Activated naive CD8-positive, alpha-beta T cell (primary cell): ENCODE data around the gene RAB20.
"Not testable (repeated sequence)": the region's sequence is repeated elsewhere in the genome, so short reads cannot be mapped to it uniquely, and the experiment has no call there.

Experiments used
- H3K27ac Mint-ChIP-seq: one replicate; pipeline ENCODE4 v1.8.0; 2021; ENCODE audit warnings: mixed read lengths
- H3K27me3 Mint-ChIP-seq: one replicate; pipeline ENCODE4 v1.8.0; 2021; ENCODE audit warnings: mixed read lengths
- H3K36me3 Mint-ChIP-seq: one replicate; pipeline ENCODE4 v1.8.0; 2021; ENCODE audit warnings: mixed read lengths
- H3K4me1 Mint-ChIP-seq: one replicate; pipeline ENCODE4 v1.8.0; 2021; ENCODE audit warnings: low read depth, mixed read lengths
- H3K4me3 Mint-ChIP-seq: one replicate; pipeline ENCODE4 v1.8.0; 2021; ENCODE audit warnings: mild to moderate bottlenecking, mixed read lengths
- H3K9me3 Mint-ChIP-seq: one replicate; pipeline ENCODE4 v1.8.0; 2021; ENCODE audit warnings: low read depth, mixed read lengths

Gene RAB20

GRCh38 chr13:110582421-110582954, 21.0 kb upstream of the RAB20 start:
- Mint-ChIP-seq H3K27ac (no peak overlapping the region), H3K4me1 (no peaks in the 10 kb centered on the region), H3K9me3 (no peaks in the 10 kb centered on the region), H3K36me3 (no peaks in the 10 kb centered on the region), H3K27me3 (peaks cover 12% of the 10 kb centered on the region), H3K4me3 (no peak overlapping the region)

- H3K27me3 Mint-ChIP-seq: peaks cover 14% of the 10 kb centered on the region
- H3K36me3 Mint-ChIP-seq: no peaks in the 10 kb centered on the region
- no peak overlapping the region for H3K27ac Mint-ChIP-seq
- H3K9me3 Mint-ChIP-seq: no peaks in the 10 kb centered on the region
- no peak overlapping the region for H3K4me3 Mint-ChIP-seq
- H3K4me1 Mint-ChIP-seq: no peaks in the 10 kb centered on the region
Observed at GRCh38 chr13:110581506-110582185, 20.1 kb upstream of the RAB20 start.

- Mint-ChIP-seq H3K9me3 (no peaks in the 10 kb centered on the region), H3K4me3 (no peak overlapping the region), H3K27ac (no peak overlapping the region), H3K36me3 (no peaks in the 10 kb centered on the region), H3K4me1 (peaks cover 3% of the 10 kb centered on the region), H3K27me3 (peaks cover 11% of the 10 kb centered on the region)
Observed at GRCh38 chr13:110580800-110581199, 19.3 kb upstream of the RAB20 start.

- Mint-ChIP-seq H3K4me1 (peaks cover 8% of the 10 kb centered on the region), H3K27ac (no peak overlapping the region), H3K9me3 (no peaks in the 10 kb centered on the region), H3K36me3 (no peaks in the 10 kb centered on the region), H3K4me3 (no peak overlapping the region), H3K27me3 (peaks cover 21% of the 10 kb centered on the region)
Observed at GRCh38 chr13:110578363-110578762, 16.8 kb upstream of the RAB20 start.

GRCh38 chr13:110576736-110577476, 15.4 kb upstream of the RAB20 start:
- Mint-ChIP-seq H3K27ac (no peak overlapping the region), H3K27me3 (peaks cover 23% of the 10 kb centered on the region), H3K4me3 (no peak overlapping the region), H3K9me3 (no peaks in the 10 kb centered on the region), H3K36me3 (no peaks in the 10 kb centered on the region), H3K4me1 (peaks cover 8% of the 10 kb centered on the region)

GRCh38 chr13:110576070-110576394, 14.5 kb upstream of the RAB20 start:
- Mint-ChIP-seq H3K27ac (no peak overlapping the region), H3K27me3 (peaks cover 23% of the 10 kb centered on the region), H3K36me3 (no peaks in the 10 kb centered on the region), H3K4me1 (peaks cover 8% of the 10 kb centered on the region), H3K4me3 (no peak overlapping the region), H3K9me3 (no peaks in the 10 kb centered on the region)

GRCh38 chr13:110575322-110576069, 14.0 kb upstream of the RAB20 start:
- no peak overlapping the region for H3K4me3 Mint-ChIP-seq
- H3K36me3 Mint-ChIP-seq: no peaks in the 10 kb centered on the region
- no peak overlapping the region for H3K27ac Mint-ChIP-seq
- peaks cover 8% of the 10 kb centered on the region for H3K4me1 Mint-ChIP-seq
- no peaks in the 10 kb centered on the region for H3K9me3 Mint-ChIP-seq
- peaks cover 24% of the 10 kb centered on the region for H3K27me3 Mint-ChIP-seq

GRCh38 chr13:110574161-110574560, 12.6 kb upstream of the RAB20 start:
- Mint-ChIP-seq H3K4me3 (no peak overlapping the region), H3K27ac (no peak overlapping the region), H3K9me3 (no peaks in the 10 kb centered on the region), H3K27me3 (peaks cover 22% of the 10 kb centered on the region), H3K4me1 (peaks cover 8% of the 10 kb centered on the region), H3K36me3 (no peaks in the 10 kb centered on the region)

GRCh38 chr13:110572778-110573118, 11.2 kb upstream of the RAB20 start:
- Mint-ChIP-seq H3K27ac (no peak overlapping the region), H3K4me3 (no peak overlapping the region), H3K9me3 (no peaks in the 10 kb centered on the region), H3K36me3 (no peaks in the 10 kb centered on the region), H3K27me3 (peaks cover 22% of the 10 kb centered on the region), H3K4me1 (peaks cover 8% of the 10 kb centered on the region)

- Mint-ChIP-seq H3K27ac (no peak overlapping the region), H3K36me3 (no peaks in the 10 kb centered on the region), H3K27me3 (peaks cover 21% of the 10 kb centered on the region), H3K4me1 (peaks cover 8% of the 10 kb centered on the region), H3K4me3 (no peak overlapping the region), H3K9me3 (no peaks in the 10 kb centered on the region)
Observed at GRCh38 chr13:110571896-110572777, 10.6 kb upstream of the RAB20 start.

- H3K27me3 Mint-ChIP-seq: peaks cover 20% of the 10 kb centered on the region
- H3K9me3 Mint-ChIP-seq: no peaks in the 10 kb centered on the region
- no peak overlapping the region for H3K27ac Mint-ChIP-seq
- H3K4me1 Mint-ChIP-seq: peaks cover 5% of the 10 kb centered on the region
- H3K4me3 Mint-ChIP-seq: no peak overlapping the region
- no peaks in the 10 kb centered on the region for H3K36me3 Mint-ChIP-seq
Observed at GRCh38 chr13:110570886-110571285, 9.4 kb upstream of the RAB20 start.

GRCh38 chr13:110569962-110570361, 8.4 kb upstream of the RAB20 start:
- not testable (repeated sequence) for H3K36me3 Mint-ChIP-seq, H3K9me3 Mint-ChIP-seq, H3K4me1 Mint-ChIP-seq, H3K27ac Mint-ChIP-seq, H3K4me3 Mint-ChIP-seq
- peaks cover 14% of the 10 kb centered on the region for H3K27me3 Mint-ChIP-seq

GRCh38 chr13:110568612-110569011, 7.1 kb upstream of the RAB20 start:
- H3K9me3 Mint-ChIP-seq: no peaks in the 10 kb centered on the region
- peaks cover 9% of the 10 kb centered on the region for H3K27me3 Mint-ChIP-seq
- no peak overlapping the region for H3K4me3 Mint-ChIP-seq
- H3K36me3 Mint-ChIP-seq: no peaks in the 10 kb centered on the region
- peaks cover 4% of the 10 kb centered on the region for H3K4me1 Mint-ChIP-seq
- H3K27ac Mint-ChIP-seq: no peak overlapping the region

GRCh38 chr13:110566171-110566570, 4.6 kb upstream of the RAB20 start:
- H3K4me3 Mint-ChIP-seq: no peak overlapping the region
- H3K9me3 Mint-ChIP-seq: no peaks in the 10 kb centered on the region
- H3K4me1 Mint-ChIP-seq: peaks cover 17% of the 10 kb centered on the region
- peaks cover 3% of the 10 kb centered on the region for H3K27me3 Mint-ChIP-seq
- H3K27ac Mint-ChIP-seq: no peak overlapping the region
- no peaks in the 10 kb centered on the region for H3K36me3 Mint-ChIP-seq
